PFSK-1 (cell line): ENCODE data around the gene SMG6.
A peak's percentile ranks its signal among the peaks of the same experiment; 100 is the strongest.

Experiments used
- FOXP2 ChIP-seq: optimal IDR thresholded peaks from 2 replicates; pipeline ENCODE3; 2011; ENCODE audit warnings: borderline replicate concordance, control low read depth, inconsistent platforms; ENCODE audit not compliant: insufficient read depth; ENCODE audit errors: extremely low read length, extremely low read depth
- POLR2AphosphoS5 ChIP-seq: IDR thresholded peaks from 2 replicates; pipeline ENCODE4 v1.6.1; 2012; ENCODE audit warnings: low read depth, mild to moderate bottlenecking, control low read depth, low read length, moderate library complexity
- SIN3A ChIP-seq: IDR thresholded peaks from 2 replicates; pipeline ENCODE4 v1.6.1; 2012; ENCODE audit warnings: mild to moderate bottlenecking, low read length, moderate library complexity, borderline replicate concordance; ENCODE audit not compliant: insufficient read depth
- TAF1 ChIP-seq: IDR thresholded peaks from 2 replicates; pipeline ENCODE4 v1.6.1; 2012; ENCODE audit warnings: low read length, control low read depth, borderline replicate concordance; ENCODE audit not compliant: insufficient read depth
- TF ChIP-seq, protein P1 (sequence below), 2 experiments: IDR thresholded peaks; 2 replicates each; pipeline versions ENCODE4 v1.6.1 to v1.8.0; 2011 to 2012; ENCODE audit warnings: low read depth in 2 of 2, low read length in 2 of 2, control low read depth in 1 of 2, inconsistent platforms in 1 of 2, mild to moderate bottlenecking in 1 of 2, moderate library complexity in 1 of 2; ENCODE audit not compliant: insufficient read depth in 1 of 2

SMG6 gene

DNA sequence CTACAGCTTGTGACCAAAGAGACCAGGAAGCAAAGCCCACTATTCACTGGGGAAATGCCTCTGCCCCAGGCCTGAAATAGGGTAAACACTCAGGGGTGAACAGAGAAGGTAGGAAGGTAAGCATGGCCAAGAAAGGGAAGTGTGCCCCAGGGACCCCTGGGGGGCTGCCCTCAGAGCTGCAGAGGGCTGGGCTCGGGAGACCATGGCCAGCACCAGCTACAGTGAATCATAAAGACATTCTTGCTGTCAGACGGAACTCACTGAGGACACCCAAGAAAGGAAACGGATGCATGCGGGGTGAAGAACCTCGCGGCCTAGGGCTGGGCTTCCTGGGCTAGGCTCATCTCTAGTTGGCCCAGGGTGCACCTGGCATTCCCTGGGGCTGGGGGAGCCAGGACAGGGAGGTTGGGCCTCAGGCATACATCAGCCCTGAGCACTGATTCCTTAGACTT is 239.0 kb downstream of the SMG6 start:
- TF ChIP-seq, protein P1, sequence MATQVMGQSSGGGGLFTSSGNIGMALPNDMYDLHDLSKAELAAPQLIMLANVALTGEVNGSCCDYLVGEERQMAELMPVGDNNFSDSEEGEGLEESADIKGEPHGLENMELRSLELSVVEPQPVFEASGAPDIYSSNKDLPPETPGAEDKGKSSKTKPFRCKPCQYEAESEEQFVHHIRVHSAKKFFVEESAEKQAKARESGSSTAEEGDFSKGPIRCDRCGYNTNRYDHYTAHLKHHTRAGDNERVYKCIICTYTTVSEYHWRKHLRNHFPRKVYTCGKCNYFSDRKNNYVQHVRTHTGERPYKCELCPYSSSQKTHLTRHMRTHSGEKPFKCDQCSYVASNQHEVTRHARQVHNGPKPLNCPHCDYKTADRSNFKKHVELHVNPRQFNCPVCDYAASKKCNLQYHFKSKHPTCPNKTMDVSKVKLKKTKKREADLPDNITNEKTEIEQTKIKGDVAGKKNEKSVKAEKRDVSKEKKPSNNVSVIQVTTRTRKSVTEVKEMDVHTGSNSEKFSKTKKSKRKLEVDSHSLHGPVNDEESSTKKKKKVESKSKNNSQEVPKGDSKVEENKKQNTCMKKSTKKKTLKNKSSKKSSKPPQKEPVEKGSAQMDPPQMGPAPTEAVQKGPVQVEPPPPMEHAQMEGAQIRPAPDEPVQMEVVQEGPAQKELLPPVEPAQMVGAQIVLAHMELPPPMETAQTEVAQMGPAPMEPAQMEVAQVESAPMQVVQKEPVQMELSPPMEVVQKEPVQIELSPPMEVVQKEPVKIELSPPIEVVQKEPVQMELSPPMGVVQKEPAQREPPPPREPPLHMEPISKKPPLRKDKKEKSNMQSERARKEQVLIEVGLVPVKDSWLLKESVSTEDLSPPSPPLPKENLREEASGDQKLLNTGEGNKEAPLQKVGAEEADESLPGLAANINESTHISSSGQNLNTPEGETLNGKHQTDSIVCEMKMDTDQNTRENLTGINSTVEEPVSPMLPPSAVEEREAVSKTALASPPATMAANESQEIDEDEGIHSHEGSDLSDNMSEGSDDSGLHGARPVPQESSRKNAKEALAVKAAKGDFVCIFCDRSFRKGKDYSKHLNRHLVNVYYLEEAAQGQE (IDR thresholded peaks at IDR 0.05; ENCODE audit: insufficient read depth in 1 of 2, low read depth in 2 of 2, low read length in 2 of 2), result no peak
- no peak for TF ChIP-seq FOXP2
- TF ChIP-seq TAF1, result no peak
- no peak for TF ChIP-seq SIN3A
- no peak for TF ChIP-seq POLR2AphosphoS5

DNA sequence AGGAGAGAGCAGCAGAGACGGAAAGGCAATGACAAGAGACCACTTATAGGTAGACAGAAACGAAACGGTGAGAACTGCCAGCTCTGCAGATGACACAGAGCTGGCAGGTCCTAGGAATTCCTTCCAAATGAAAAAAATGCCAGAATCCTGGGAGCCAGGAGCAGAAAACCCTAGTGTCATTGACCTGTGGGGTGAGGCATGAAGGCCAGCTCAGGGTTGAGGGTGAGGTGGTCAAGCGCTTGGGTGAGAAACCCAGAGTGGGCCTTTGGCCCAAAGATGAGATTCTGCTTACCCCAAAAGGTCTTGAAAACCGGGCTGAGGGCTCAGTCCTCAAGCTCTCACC is 239.5 kb downstream of the SMG6 start:
- no peak for TF ChIP-seq POLR2AphosphoS5

GRCh38 chr17:2063261-2064146 is 240.1 kb downstream of the SMG6 start:
- TF ChIP-seq POLR2AphosphoS5 (no peak; the same call in 1 of the 2 replicates), SIN3A (no peak), TAF1 (no peak), FOXP2 (no peak)
- TF ChIP-seq, protein P1 (IDR thresholded peaks at IDR 0.05; ENCODE audit: insufficient read depth in 1 of 2, low read depth in 2 of 2, low read length in 2 of 2), result no peak

GRCh38 chr17:2062571-2063183 is 240.9 kb downstream of the SMG6 start:
- TF ChIP-seq, protein P1 (IDR thresholded peaks at IDR 0.05; ENCODE audit: insufficient read depth in 1 of 2, low read depth in 2 of 2, low read length in 2 of 2), result no peak
- TF ChIP-seq FOXP2 (peak; percentile 26), POLR2AphosphoS5 (peak; percentile 14), SIN3A (no peak), TAF1 (no peak)

DNA sequence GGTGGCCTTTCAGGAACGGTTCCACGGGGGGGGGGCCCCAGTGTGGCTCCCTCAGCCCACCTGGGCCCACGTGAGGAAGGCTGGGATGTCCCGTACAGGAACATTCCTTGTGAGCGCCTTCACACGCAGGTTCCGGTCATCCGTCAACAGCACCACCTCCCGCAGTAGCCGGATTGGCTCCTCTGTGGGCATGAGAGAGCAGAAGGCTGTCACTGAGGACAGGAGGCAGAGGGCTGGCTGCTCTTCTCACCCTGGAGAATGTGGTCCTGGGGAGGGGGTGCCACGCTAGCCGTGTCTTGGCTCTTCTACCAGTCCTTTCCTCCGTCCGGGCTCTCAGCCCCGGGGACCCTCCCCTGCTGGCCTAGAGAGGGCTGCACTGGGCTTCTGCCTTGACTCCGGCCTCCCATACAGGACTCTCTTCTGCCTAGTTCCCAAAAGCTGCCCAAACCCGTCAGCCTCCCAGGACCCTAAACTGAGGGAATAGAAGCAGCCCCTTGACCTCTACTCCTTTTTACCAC is 242.1 kb downstream of the SMG6 start:
- TF ChIP-seq, protein P1 (IDR thresholded peaks at IDR 0.05; ENCODE audit: insufficient read depth in 1 of 2, low read depth in 2 of 2, low read length in 2 of 2), result no peak
- no peak for TF ChIP-seq TAF1
- TF ChIP-seq FOXP2, result no peak
- no peak for TF ChIP-seq SIN3A
- no peak; the same call in 1 of the 2 replicates for TF ChIP-seq POLR2AphosphoS5
